Activated naive CD4-positive, alpha-beta T cell treated with anti-CD3 and anti-CD28 coated beads, Interleukin-2, amount 50 U/mL, for 72 hours (primary cell): ENCODE results near the gene MID2. TPM values are rescaled to one million over a fixed set of nuclear protein-coding genes. Genes with fewer than 3 reads are reported as not detected.

Experiments used
- total RNA-seq, 2 donors: library from RNA; stranded (reverse); gene quantifications; one replicate each; pipeline ENCODE4 v1.2.3, GENCODE V29; 2022

Gene MID2
- total RNA-seq, 2 donors from 2014 or later, result 8.4 to 10.3 TPM

Other genes starting within 250 kb of the MID2 start
- 100 to 1,000 TPM; 107 to 135 TPM for gene PRPS1, start 197.4 kb upstream of the MID2 start, total RNA-seq
- 10 to 100 TPM; 41.1 to 80.3 TPM for gene TSC22D3, start 50.1 kb upstream of the MID2 start, total RNA-seq
- gene NCBP2L, start 48.1 kb upstream of the MID2 start, total RNA-seq, result not detected
- gene TEX13B, start 156.5 kb downstream of the MID2 start, total RNA-seq, result not detected
- gene VSIG1, start 219.2 kb downstream of the MID2 start, total RNA-seq, result 1 to 10 TPM in 1 of 2 donors, under 1 TPM in 1; 0.18 to 4.4 TPM